ENCODE measurements around the gene TARP.
"Not testable (repeated sequence)": the region's sequence is repeated elsewhere in the genome, so short reads cannot be mapped to it uniquely, and the experiment has no call there.

Gene TARP

GRCh38 chr7:38303866-38304265 is 30.4 kb upstream of the TARP start:
- intact Hi-C loops (cut with DNase I): no loop called here
- no peak for DNase-seq (ENCODE audit: low spot score)

DNA sequence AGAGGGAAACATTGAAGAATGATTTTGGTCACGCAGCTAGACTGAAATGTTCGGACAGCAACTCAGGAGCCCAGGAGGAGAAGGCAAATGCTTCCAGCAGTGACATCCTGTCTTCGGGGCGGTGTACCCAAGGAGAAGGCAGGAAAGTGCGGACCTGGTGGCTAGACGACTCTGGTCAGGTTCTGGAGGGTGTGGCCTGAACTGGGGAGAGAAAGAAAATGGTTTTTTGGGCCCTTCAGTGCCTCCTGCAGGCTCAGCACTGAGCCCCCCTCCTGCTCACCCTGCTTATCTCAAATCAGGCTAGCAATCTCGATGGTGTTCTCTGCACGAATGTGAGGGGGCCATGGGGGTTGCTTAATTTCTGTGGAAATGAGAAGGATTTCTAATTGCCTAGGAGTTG is 26.7 kb upstream of the TARP start:
- DNase-seq (ENCODE audit: low spot score): no peak
- intact Hi-C loops (cut with DNase I): no loop called here

GRCh38 chr7:38299275-38299931 is 26.0 kb upstream of the TARP start:
- DNase-seq (ENCODE audit: low spot score): no peak
- intact Hi-C loops (cut with DNase I): no loop called here

DNA sequence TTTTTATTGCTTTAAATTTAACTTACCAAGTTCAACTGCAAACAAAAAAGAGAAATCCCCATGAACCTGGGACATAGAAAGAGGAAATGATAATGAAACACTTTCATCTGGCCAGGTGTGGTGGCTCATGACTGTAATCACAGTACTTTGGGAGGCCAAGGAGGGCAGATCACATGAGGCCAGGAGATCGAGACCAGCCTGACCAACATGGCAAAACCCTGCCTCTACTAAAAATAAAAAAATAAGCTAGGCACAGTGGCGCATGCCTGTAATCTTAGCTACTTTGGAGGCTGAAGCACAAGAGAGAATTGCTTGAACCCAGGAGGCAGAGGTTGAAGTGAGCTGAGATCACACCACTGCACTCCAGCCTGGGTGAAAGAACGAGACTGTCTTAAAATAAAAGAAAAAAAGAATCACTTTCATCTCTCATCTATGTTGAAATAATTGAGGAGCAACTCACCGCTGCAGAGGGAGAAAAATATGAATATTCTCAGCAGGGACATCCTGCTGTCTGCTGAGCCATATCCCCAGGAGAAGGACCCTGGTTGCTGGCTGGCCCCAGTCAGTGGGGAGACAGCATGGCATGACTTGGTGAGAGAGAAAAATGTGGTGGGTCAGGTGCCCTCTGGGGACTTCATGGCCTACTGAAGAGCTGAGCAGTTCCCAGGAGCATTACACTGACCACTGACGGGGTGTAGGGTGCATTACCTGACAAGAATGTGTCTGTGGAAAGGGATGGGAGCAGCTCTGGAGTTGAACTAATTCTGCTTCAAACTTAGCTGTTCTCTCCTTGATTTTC is 22.8 kb upstream of the TARP start:
- intact Hi-C loops (cut with DNase I): no loop called here
- no peak for DNase-seq (ENCODE audit: low spot score)

- no peak for DNase-seq (ENCODE audit: low spot score)
Observed at GRCh38 chr7:38294926-38295325, 21.5 kb upstream of the TARP start.

GRCh38 chr7:38292442-38292841 is 19.0 kb upstream of the TARP start:
- intact Hi-C loops (cut with DNase I): no loop called here

More at GRCh38 chr7:38294926-38295325, 21.5 kb upstream of the TARP start:
- intact Hi-C loops (cut with DNase I): no loop called here

GRCh38 chr7:38291650-38292049 is 18.2 kb upstream of the TARP start:
- intact Hi-C loops (cut with DNase I): no loop called here
- no peak for DNase-seq (ENCODE audit: low spot score)

More at GRCh38 chr7:38292442-38292841, 19.0 kb upstream of the TARP start:
- DNase-seq (ENCODE audit: low spot score): no peak

GRCh38 chr7:38291117-38291647 is 17.7 kb upstream of the TARP start:
- no peak for DNase-seq (ENCODE audit: low spot score)
- intact Hi-C loops (cut with DNase I): no loop called here

DNA sequence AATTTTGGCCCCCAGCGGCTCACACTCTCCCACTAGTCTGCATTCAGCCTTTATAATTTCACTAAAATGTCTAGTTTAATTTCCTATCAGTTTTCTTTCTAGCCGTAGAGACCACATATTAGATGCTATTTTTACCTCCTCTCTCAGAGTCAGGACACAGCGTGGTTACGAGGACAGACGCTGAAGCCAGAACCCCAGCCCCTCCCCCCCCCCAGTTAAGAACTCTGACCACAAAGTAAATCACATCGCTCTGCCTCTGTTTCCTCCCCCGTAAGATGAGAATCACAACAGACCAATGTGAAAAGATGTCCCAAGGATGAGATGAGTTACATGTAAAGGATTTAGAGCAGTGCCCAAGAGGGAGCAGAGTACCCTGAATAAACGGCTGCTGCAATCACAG is 11.1 kb upstream of the TARP start:
- intact Hi-C loops (cut with DNase I): no loop called here
- no peak for DNase-seq (ENCODE audit: low spot score)

DNA sequence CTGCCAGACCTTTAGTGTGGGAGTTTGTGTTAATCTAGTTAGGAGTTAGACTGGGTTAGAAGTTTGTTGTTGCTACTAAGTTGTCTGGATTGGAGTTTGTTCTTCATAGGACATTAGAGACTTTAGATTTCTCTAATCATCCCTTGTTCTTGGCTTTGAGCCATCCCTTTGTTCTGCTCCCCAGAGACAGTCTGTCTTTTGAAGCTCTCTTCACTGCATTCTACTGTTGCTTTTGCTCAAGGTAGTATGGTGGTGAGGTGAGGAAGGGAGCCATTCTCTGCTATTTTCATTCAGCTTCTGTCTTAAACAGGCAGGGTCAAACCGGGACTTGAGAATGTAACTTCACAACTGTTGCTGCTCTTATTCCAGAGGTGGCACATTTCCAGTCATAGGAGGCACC is 10.4 kb upstream of the TARP start:
- DNase-seq (ENCODE audit: low spot score): no peak
- intact Hi-C loops (cut with DNase I): no loop called here

DNA sequence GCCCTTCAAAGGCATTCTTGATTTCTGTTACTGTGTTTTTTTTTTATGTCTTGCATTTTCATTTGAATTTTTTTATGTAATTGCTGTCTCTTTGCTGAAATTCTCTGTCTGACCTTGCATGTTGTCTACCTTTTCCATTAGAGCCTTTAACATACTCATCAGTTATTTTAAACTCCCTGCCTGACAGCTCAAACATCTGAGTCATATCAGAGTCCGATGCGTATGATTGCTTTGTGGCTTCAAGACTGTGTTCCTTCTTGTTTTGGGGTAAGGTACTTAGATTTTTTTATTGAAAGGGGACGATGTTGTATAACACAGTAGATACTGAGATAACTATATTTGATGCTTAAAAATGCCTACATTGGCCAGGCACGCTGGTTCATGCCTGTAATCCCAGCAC is 9.7 kb upstream of the TARP start:
- intact Hi-C loops (cut with DNase I): no loop called here
- DNase-seq (ENCODE audit: low spot score): no peak

GRCh38 chr7:38282081-38282480 is 8.6 kb upstream of the TARP start:
- no peak for DNase-seq (ENCODE audit: low spot score)
- intact Hi-C loops (cut with DNase I): no loop called here

GRCh38 chr7:38281266-38281665 is 7.8 kb upstream of the TARP start:
- DNase-seq (ENCODE audit: low spot score): no peak
- intact Hi-C loops (cut with DNase I): no loop called here

- intact Hi-C loops (cut with DNase I): no loop called here
- DNase-seq (ENCODE audit: low spot score): no peak
Observed at GRCh38 chr7:38280707-38281106, 7.3 kb upstream of the TARP start.

DNA sequence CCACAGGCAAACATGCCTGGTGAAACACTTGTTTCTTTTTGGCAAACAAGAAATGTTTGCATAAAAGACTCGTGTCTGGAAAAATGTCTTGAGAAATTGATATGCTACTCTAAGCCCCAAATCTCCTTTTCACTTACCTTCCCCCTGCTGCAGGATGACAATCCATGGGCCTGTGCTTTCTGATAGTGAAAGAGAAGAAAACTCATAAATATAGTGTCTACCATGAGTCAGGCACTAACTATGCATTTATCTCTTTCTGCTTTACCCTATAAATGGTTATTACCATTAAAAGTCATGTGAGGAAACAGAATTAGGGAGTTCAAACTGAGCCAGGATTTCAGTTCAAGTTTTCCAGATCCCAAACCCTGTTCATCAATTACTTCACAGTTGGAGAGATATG is 6.6 kb upstream of the TARP start:
- intact Hi-C loops (cut with DNase I): no loop called here
- DNase-seq (ENCODE audit: low spot score): no peak

DNA sequence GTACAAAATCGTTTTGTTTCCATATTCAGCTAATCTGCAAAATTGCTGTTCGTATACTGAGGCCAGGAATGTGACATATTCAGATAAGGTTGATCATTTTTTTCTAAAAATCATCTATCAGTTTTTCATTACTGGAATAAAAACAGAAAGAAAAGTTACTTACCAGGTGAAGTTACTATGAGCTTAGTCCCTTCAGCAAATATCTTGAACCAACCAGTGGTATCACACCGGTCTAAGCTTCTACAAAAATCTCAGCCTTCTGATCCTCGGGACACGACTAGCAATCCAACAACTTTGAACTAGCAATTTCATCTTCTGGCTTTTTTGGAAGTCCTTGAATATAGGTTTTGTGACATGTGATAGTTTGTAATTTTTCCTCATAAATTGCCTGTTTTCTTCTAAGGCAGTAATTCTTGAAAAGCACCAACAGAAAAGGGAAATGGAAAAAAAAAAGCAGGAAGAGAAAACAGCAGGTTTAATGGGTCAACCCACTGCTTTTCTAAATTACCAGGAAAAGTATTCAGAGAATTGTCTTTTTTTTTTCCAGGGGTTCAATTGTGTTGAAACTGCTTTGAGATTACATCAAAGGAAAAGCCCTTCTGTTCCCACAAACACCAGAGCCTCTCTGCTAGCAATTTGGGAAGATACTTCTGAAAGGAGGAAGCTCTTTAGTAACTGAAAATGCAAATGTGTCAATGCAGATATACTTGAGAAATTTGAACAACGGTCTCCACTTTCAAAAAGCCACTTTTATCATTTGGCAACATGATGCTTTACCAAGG is 2.9 kb upstream of the TARP start:
- DNase-seq (ENCODE audit: low spot score): no peak
- intact Hi-C loops (cut with DNase I): no loop called here

- DNase-seq (ENCODE audit: low spot score): no peak
- intact Hi-C loops (cut with DNase I): no loop called here
Observed at GRCh38 chr7:38274927-38275620, 1.6 kb upstream of the TARP start.

DNA sequence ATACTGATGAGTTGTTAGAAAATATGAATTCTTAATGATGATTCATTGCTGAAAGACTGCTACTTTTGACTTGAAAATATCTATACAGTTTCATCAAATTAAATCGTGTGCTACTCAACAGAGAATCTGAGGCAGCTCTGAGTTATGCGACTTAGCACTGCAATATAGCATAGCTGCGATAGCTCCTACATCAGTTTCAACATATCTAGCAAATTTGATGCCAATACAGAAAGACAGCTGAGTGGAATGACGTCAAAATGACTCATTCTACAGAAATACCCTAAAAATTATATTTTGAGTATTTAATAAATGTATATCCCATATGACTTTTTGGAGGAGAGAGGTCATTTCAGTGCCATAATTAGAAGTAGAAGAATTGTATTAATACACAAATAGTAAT is 1.1 kb upstream of the TARP start:
- no peak for DNase-seq (ENCODE audit: low spot score)
- intact Hi-C loops (cut with DNase I): no loop called here

DNA sequence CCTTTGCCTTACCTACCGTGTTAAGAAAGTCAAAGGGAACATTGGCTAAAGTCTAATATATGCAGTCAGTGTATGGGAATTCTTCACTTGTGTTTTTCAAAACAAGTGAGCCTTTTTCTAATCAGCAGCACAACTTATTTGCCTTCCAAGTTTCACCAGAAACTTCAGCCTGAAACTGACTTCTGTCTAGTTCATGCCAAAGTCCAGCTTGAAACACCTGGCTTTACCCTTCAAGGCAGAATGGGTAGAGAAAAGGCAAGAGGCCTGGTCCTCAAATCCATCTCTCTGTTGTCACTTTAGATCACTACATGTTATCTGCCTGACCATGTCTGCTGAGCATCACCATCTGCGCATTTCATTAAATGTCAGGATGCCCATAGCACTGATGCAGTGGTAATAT is 3.0 kb downstream of the TARP start:
- intact Hi-C loops (cut with DNase I); DNase-seq (ENCODE audit: low spot score): not testable (repeated sequence)
